Measurements from ENCODE around the gene STAT5B.

STAT5B gene

GRCh38 chr17:42296012-42296411 is 19.8 kb upstream of the STAT5B start:
- H3K9me3 ChIP-seq (ENCODE audit: control insufficient read depth in 5 of 5, low read length in 5 of 5), result no peaks in the 10 kb centered on the region
- peaks cover 0 to 67% (median 49%) of the 10 kb centered on the region in 5 donors for H3K36me3 ChIP-seq (ENCODE audit: control insufficient read depth in 5 of 5, insufficient read depth in 5 of 5, low read length in 5 of 5)
- H3K27me3 ChIP-seq (ENCODE audit: control insufficient read depth in 5 of 5, insufficient read depth in 4 of 5, low read length in 5 of 5), result no peaks in the 10 kb centered on the region
- peaks cover 1 to 41% (median 23%) of the 10 kb centered on the region in 5 donors for H3K4me1 ChIP-seq (ENCODE audit: control insufficient read depth in 5 of 5, insufficient read depth in 5 of 5, low read length in 5 of 5)
- H3K4me3 ChIP-seq (ENCODE audit: low read depth in 1 of 5, low read length in 5 of 5), result no peak overlapping the region
- no peak overlapping the region for H3K9ac ChIP-seq (ENCODE audit: low read length in 5 of 5)
- H3K27ac ChIP-seq (ENCODE audit: low read depth, low read length), result peak overlapping the region; percentile 35

- peaks cover 0 to 67% (median 46%) of the 10 kb centered on the region in 5 donors for H3K36me3 ChIP-seq (ENCODE audit: control insufficient read depth in 5 of 5, insufficient read depth in 5 of 5, low read length in 5 of 5)
- peaks cover 5 to 54% (median 36%) of the 10 kb centered on the region in 5 donors for H3K4me1 ChIP-seq (ENCODE audit: control insufficient read depth in 5 of 5, insufficient read depth in 5 of 5, low read length in 5 of 5)
- peak overlapping the region; percentile 35 for H3K27ac ChIP-seq (ENCODE audit: low read depth, low read length)
- peak overlapping the region in 1 of 5 donors; percentile 66 for H3K9ac ChIP-seq (ENCODE audit: low read length in 5 of 5)
- no peaks in the 10 kb centered on the region for H3K27me3 ChIP-seq (ENCODE audit: control insufficient read depth in 5 of 5, insufficient read depth in 4 of 5, low read length in 5 of 5)
- H3K9me3 ChIP-seq (ENCODE audit: control insufficient read depth in 5 of 5, low read length in 5 of 5), result no peaks in the 10 kb centered on the region
- H3K4me3 ChIP-seq (ENCODE audit: low read depth in 1 of 5, low read length in 5 of 5), result no peak overlapping the region
Observed at GRCh38 chr17:42294469-42295398, 18.5 kb upstream of the STAT5B start.

GRCh38 chr17:42291129-42291528 is 14.9 kb upstream of the STAT5B start:
- Histone ChIP-seq H3K27me3 (ENCODE audit: control insufficient read depth in 5 of 5, insufficient read depth in 4 of 5, low read length in 5 of 5) (no peaks in the 10 kb centered on the region), H3K9ac (ENCODE audit: low read length in 5 of 5) (peak overlapping the region in 1 of 5 donors; percentile 13), H3K36me3 (ENCODE audit: control insufficient read depth in 5 of 5, insufficient read depth in 5 of 5, low read length in 5 of 5) (peaks cover 0 to 40% (median 25%) of the 10 kb centered on the region in 5 donors), H3K27ac (ENCODE audit: low read depth, low read length) (peak overlapping the region; percentile 100), H3K4me3 (ENCODE audit: low read depth in 1 of 5, low read length in 5 of 5) (peak overlapping the region in 3 of 5 donors; percentile 21 to 79 (median 63)), H3K4me1 (ENCODE audit: control insufficient read depth in 5 of 5, insufficient read depth in 5 of 5, low read length in 5 of 5) (peaks cover 11 to 83% (median 64%) of the 10 kb centered on the region in 5 donors), H3K9me3 (ENCODE audit: control insufficient read depth in 5 of 5, low read length in 5 of 5) (no peaks in the 10 kb centered on the region)

- peaks cover 11 to 89% (median 70%) of the 10 kb centered on the region in 5 donors for H3K4me1 ChIP-seq (ENCODE audit: control insufficient read depth in 5 of 5, insufficient read depth in 5 of 5, low read length in 5 of 5)
- H3K27ac ChIP-seq (ENCODE audit: low read depth, low read length), result peak overlapping the region; percentile 100
- H3K9ac ChIP-seq (ENCODE audit: low read length in 5 of 5), result peak overlapping the region in 4 of 5 donors; percentile 39 to 77 (median 56)
- H3K27me3 ChIP-seq (ENCODE audit: control insufficient read depth in 5 of 5, insufficient read depth in 4 of 5, low read length in 5 of 5), result no peaks in the 10 kb centered on the region
- H3K9me3 ChIP-seq (ENCODE audit: control insufficient read depth in 5 of 5, low read length in 5 of 5), result no peaks in the 10 kb centered on the region
- peak overlapping the region in 3 of 5 donors; percentile 63 to 79 (median 77) for H3K4me3 ChIP-seq (ENCODE audit: low read depth in 1 of 5, low read length in 5 of 5)
- peaks cover 0 to 35% (median 20%) of the 10 kb centered on the region in 5 donors for H3K36me3 ChIP-seq (ENCODE audit: control insufficient read depth in 5 of 5, insufficient read depth in 5 of 5, low read length in 5 of 5)
Observed at GRCh38 chr17:42290577-42290976, 14.4 kb upstream of the STAT5B start.

GRCh38 chr17:42289611-42290181 is 13.5 kb upstream of the STAT5B start:
- Histone ChIP-seq H3K4me1 (ENCODE audit: control insufficient read depth in 5 of 5, insufficient read depth in 5 of 5, low read length in 5 of 5) (peaks cover 11 to 88% (median 68%) of the 10 kb centered on the region in 5 donors), H3K4me3 (ENCODE audit: low read depth in 1 of 5, low read length in 5 of 5) (peak overlapping the region; percentile 63 to 79 (median 68)), H3K27me3 (ENCODE audit: control insufficient read depth in 5 of 5, insufficient read depth in 4 of 5, low read length in 5 of 5) (no peaks in the 10 kb centered on the region), H3K9me3 (ENCODE audit: control insufficient read depth in 5 of 5, low read length in 5 of 5) (no peaks in the 10 kb centered on the region), H3K36me3 (ENCODE audit: control insufficient read depth in 5 of 5, insufficient read depth in 5 of 5, low read length in 5 of 5) (peaks cover 0 to 26% (median 12%) of the 10 kb centered on the region in 5 donors), H3K27ac (ENCODE audit: low read depth, low read length) (peak overlapping the region; percentile 100), H3K9ac (ENCODE audit: low read length in 5 of 5) (peak overlapping the region in 4 of 5 donors; percentile 39 to 87 (median 76))

GRCh38 chr17:42288803-42289610 is 12.8 kb upstream of the STAT5B start:
- Histone ChIP-seq H3K9ac (ENCODE audit: low read length in 5 of 5) (peak overlapping the region; percentile 11 to 87 (median 77)), H3K9me3 (ENCODE audit: control insufficient read depth in 5 of 5, low read length in 5 of 5) (no peaks in the 10 kb centered on the region), H3K36me3 (ENCODE audit: control insufficient read depth in 5 of 5, insufficient read depth in 5 of 5, low read length in 5 of 5) (peaks cover 0 to 19% (median 6%) of the 10 kb centered on the region in 5 donors), H3K4me1 (ENCODE audit: control insufficient read depth in 5 of 5, insufficient read depth in 5 of 5, low read length in 5 of 5) (peaks cover 11 to 81% (median 61%) of the 10 kb centered on the region in 5 donors), H3K4me3 (ENCODE audit: low read depth in 1 of 5, low read length in 5 of 5) (peak overlapping the region; percentile 63 to 79 (median 68)), H3K27me3 (ENCODE audit: control insufficient read depth in 5 of 5, insufficient read depth in 4 of 5, low read length in 5 of 5) (no peaks in the 10 kb centered on the region), H3K27ac (ENCODE audit: low read depth, low read length) (peak overlapping the region; percentile 100)

- peak within 1 kb of the TSS; percentile 82 to 95 (median 87) for H3K9ac ChIP-seq (ENCODE audit: low read length in 5 of 5)
- peak within 1 kb of the TSS; percentile 100 for H3K27ac ChIP-seq (ENCODE audit: low read depth, low read length)
- no peaks in the 10 kb centered on the region for H3K9me3 ChIP-seq (ENCODE audit: control insufficient read depth in 5 of 5, low read length in 5 of 5)
- peak within 1 kb of the TSS; percentile 63 to 79 (median 68) for H3K4me3 ChIP-seq (ENCODE audit: low read depth in 1 of 5, low read length in 5 of 5)
- H3K4me1 ChIP-seq (ENCODE audit: control insufficient read depth in 5 of 5, insufficient read depth in 5 of 5, low read length in 5 of 5), result peaks cover 11 to 73% (median 61%) of the 10 kb centered on the region in 5 donors
- peaks cover 0 to 13% (median 3%) of the 10 kb centered on the region in 5 donors for H3K36me3 ChIP-seq (ENCODE audit: control insufficient read depth in 5 of 5, insufficient read depth in 5 of 5, low read length in 5 of 5)
- no peaks in the 10 kb centered on the region for H3K27me3 ChIP-seq (ENCODE audit: control insufficient read depth in 5 of 5, insufficient read depth in 4 of 5, low read length in 5 of 5)
Observed at GRCh38 chr17:42287977-42288802, 12.0 kb upstream of the STAT5B start, which contains the start of gene STAT5A. Gene STAT5A, plus strand, starts transcription at chr17:42288498. Its CDS starts 914 bp downstream, at chr17:42289412.

GRCh38 chr17:42287305-42287976 is 11.2 kb upstream of the STAT5B start:
- Histone ChIP-seq H3K36me3 (ENCODE audit: control insufficient read depth in 5 of 5, insufficient read depth in 5 of 5, low read length in 5 of 5) (peaks cover 0 to 8% (median 0%) of the 10 kb centered on the region in 5 donors), H3K9me3 (ENCODE audit: control insufficient read depth in 5 of 5, low read length in 5 of 5) (no peaks in the 10 kb centered on the region), H3K4me1 (ENCODE audit: control insufficient read depth in 5 of 5, insufficient read depth in 5 of 5, low read length in 5 of 5) (peaks cover 11 to 67% (median 61%) of the 10 kb centered on the region in 5 donors), H3K27me3 (ENCODE audit: control insufficient read depth in 5 of 5, insufficient read depth in 4 of 5, low read length in 5 of 5) (no peaks in the 10 kb centered on the region), H3K27ac (ENCODE audit: low read depth, low read length) (peak overlapping the region; percentile 100), H3K9ac (ENCODE audit: low read length in 5 of 5) (peak overlapping the region; percentile 82 to 95 (median 87)), H3K4me3 (ENCODE audit: low read depth in 1 of 5, low read length in 5 of 5) (peak overlapping the region; percentile 63 to 77 (median 68))

All from subcutaneous abdominal adipose tissue (tissue), 5 donors.